Measurements from ENCODE around the gene ZBTB9. TPM values are rescaled to one million over a fixed set of nuclear protein-coding genes. Genes with fewer than 3 reads are reported as not detected.

The ZBTB9 gene
- total and polyA plus RNA-seq, 4 donors, result 1.1 to 3.4 (median 2.3) TPM

DNA sequence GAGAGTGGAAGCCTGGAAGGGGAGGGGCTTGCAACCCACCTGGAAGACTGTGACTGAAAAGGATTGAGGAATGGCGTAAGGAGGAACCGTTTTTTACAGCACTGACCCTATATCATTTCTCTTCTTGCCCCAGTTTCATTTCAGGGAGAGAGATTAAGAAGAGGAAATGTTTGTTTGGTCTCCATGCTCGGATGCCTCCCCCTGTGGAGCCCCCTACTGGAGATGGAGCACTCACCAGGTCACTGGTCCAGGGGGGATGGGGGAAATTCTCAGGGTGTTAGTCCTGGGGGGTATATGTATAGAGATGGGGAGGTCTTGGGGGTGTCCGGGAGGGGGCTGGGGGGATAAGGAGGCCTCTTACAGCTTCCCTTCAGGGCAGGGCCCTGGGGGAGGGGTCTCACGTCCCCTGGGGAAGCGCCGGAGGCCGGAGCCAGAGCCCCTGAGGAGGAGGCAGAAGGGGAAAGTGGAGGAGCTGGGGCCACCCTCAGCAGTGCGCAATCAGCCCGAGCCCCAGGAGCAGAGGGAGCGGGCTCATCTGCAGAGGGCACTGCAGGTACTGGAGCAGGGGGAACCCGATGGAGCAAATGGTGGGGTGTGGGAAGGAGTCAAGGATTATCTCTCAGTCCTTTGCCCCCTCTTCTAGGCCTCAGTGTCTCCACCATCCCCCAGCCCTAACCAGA is 39.6 kb upstream of the ZBTB9 start:
- Histone ChIP-seq H3K4me1 (ENCODE audit: control insufficient read depth in 4 of 4, insufficient read depth in 4 of 4, low read length in 3 of 4) (peaks cover 17 to 45% (median 30%) of the 10 kb centered on the region in 4 donors), H3K4me3 (ENCODE audit: low read depth in 1 of 3, low read length in 3 of 3) (no peak overlapping the region), H3K9ac (ENCODE audit: low read depth in 1 of 2, low read length in 2 of 2) (no peak overlapping the region), H3K27me3 (ENCODE audit: control insufficient read depth in 4 of 4, insufficient read depth in 4 of 4, low read length in 3 of 4) (no peaks in the 10 kb centered on the region), H3K9me3 (ENCODE audit: control insufficient read depth in 4 of 4, low read length in 3 of 4) (no peaks in the 10 kb centered on the region), H3K36me3 (ENCODE audit: control insufficient read depth in 4 of 4, insufficient read depth in 3 of 4, low read depth in 1 of 4, low read length in 3 of 4) (peaks cover 8 to 31% (median 19%) of the 10 kb centered on the region in 4 donors), H3K27ac (ENCODE audit: low read depth in 1 of 2, low read length in 2 of 2) (no peak overlapping the region)
- WGBS, result 80% methylated on average over 12 of the region's 12 CpGs
- DNase-seq (ENCODE audit: low spot score), result no peak
- no peak for TF ChIP-seq YY1 (IDR thresholded peaks at IDR 0.05)
- no peak for TF ChIP-seq HNF4A (conservative IDR thresholded peaks at IDR 0.05)
- TF ChIP-seq REST (IDR thresholded peaks at IDR 0.05), result no peak
- TF ChIP-seq, protein P1, sequence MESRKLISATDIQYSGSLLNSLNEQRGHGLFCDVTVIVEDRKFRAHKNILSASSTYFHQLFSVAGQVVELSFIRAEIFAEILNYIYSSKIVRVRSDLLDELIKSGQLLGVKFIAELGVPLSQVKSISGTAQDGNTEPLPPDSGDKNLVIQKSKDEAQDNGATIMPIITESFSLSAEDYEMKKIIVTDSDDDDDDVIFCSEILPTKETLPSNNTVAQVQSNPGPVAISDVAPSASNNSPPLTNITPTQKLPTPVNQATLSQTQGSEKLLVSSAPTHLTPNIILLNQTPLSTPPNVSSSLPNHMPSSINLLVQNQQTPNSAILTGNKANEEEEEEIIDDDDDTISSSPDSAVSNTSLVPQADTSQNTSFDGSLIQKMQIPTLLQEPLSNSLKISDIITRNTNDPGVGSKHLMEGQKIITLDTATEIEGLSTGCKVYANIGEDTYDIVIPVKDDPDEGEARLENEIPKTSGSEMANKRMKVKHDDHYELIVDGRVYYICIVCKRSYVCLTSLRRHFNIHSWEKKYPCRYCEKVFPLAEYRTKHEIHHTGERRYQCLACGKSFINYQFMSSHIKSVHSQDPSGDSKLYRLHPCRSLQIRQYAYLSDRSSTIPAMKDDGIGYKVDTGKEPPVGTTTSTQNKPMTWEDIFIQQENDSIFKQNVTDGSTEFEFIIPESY (IDR thresholded peaks at IDR 0.05), result no peak
- TF ChIP-seq TAF1 (conservative IDR thresholded peaks at IDR 0.05), result no peak
- no peak for TF ChIP-seq EGR1 (IDR thresholded peaks at IDR 0.05; ENCODE audit: low read depth in 2 of 2)
- TF ChIP-seq JUND (IDR thresholded peaks at IDR 0.05), result no peak
- no peak for TF ChIP-seq FOXA1 (IDR thresholded peaks at IDR 0.05)
- no peak for TF ChIP-seq HNF4G (IDR thresholded peaks at IDR 0.05)
- TF ChIP-seq CTCF (IDR thresholded peaks at IDR 0.05; ENCODE audit: low read depth, low read length, missing input control), result no peak
- TF ChIP-seq, protein P2, sequence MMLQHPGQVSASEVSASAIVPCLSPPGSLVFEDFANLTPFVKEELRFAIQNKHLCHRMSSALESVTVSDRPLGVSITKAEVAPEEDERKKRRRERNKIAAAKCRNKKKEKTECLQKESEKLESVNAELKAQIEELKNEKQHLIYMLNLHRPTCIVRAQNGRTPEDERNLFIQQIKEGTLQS (IDR thresholded peaks at IDR 0.05), result no peak
- TF ChIP-seq GABPA (IDR thresholded peaks at IDR 0.05 in 1 of 2, conservative IDR thresholded peaks at IDR 0.05 in 1 of 2), result no peak
- no peak for TF ChIP-seq RXRA (IDR thresholded peaks at IDR 0.05)
- no peak for TF ChIP-seq NR2F2 (IDR thresholded peaks at IDR 0.05)
- no peak for TF ChIP-seq FOXA2 (IDR thresholded peaks at IDR 0.05)
- no peak for TF ChIP-seq RAD21 (IDR thresholded peaks at IDR 0.05)
- TF ChIP-seq, protein P3, sequence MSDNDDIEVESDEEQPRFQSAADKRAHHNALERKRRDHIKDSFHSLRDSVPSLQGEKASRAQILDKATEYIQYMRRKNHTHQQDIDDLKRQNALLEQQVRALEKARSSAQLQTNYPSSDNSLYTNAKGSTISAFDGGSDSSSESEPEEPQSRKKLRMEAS (IDR thresholded peaks at IDR 0.05), result no peak
